IMR-90 (cell line): ENCODE data around the gene MET. TPM values are rescaled to one million over a fixed set of nuclear protein-coding genes. Genes with fewer than 3 reads are reported as not detected.

ENCODE experiments used
- ATAC-seq: fragments of 200-7000 bp; cut with Tn5 transposase; 2 replicates; pipeline ENCODE4 v1.9.1; 2020; ENCODE audit warnings: low read depth, mild to moderate bottlenecking, moderate library complexity
- BruUV-seq: library from RNA; stranded (reverse); fragments of 400-500 nt; replicated peaks from 2 replicates; lab custom pipeline; 2021; lab: Mats Ljungman, UMichigan
- CTCF ChIA-PET: fragments of 300-600 bp; formaldehyde crosslinking; extraction: SDS; loops from one replicate; lab custom pipeline; 2021; ENCODE audit warnings: antibody characterized with exemption; lab: Yijun Ruan, JAX
- POLR2A ChIA-PET: fragments of 300-600 bp; sonication (Branson Sonifier 250); formaldehyde crosslinking; loops from one replicate; lab custom pipeline; 2022; ENCODE audit warnings: antibody characterized with exemption; ENCODE audit not compliant: unreplicated experiment; lab: Charles Lee
- DNase-seq: peaks from one replicate; pipeline ENCODE4 v3.0.0; 2013
- H2AFZ ChIP-seq: replicated peaks from 2 replicates; pipeline ENCODE3; 2013; ENCODE audit warnings: low read length, mild to moderate bottlenecking; ENCODE audit not compliant: poor library complexity
- H2AK5ac ChIP-seq: 2 replicates; pipeline ENCODE4 v1.6.1; 2013; ENCODE audit warnings: low read depth, low read length, inconsistent platforms
- H2AK9ac ChIP-seq: replicated peaks from 2 replicates; pipeline ENCODE3; 2013; ENCODE audit warnings: mild to moderate bottlenecking, low read depth, low read length, moderate library complexity; ENCODE audit not compliant: poor library complexity
- H2BK120ac ChIP-seq: 2 replicates; pipeline ENCODE4 v1.6.1; 2013; ENCODE audit warnings: low read depth, low read length, inconsistent platforms
- H2BK15ac ChIP-seq: 3 replicates; pipeline ENCODE4 v1.6.1; 2013; ENCODE audit warnings: low read depth, low read length, inconsistent platforms
- H2BK20ac ChIP-seq: 2 replicates; pipeline ENCODE4 v1.6.1; 2013; ENCODE audit warnings: low read depth, mild to moderate bottlenecking, inconsistent platforms, low read length, moderate library complexity
- H2BK5ac ChIP-seq: 2 replicates; pipeline ENCODE4 v1.6.1; 2013; ENCODE audit warnings: mild to moderate bottlenecking, low read depth, low read length, inconsistent platforms; ENCODE audit not compliant: poor library complexity, severe bottlenecking
- H3K14ac ChIP-seq: replicated peaks from 2 replicates; pipeline ENCODE4 v1.6.1; 2013; ENCODE audit warnings: low read depth, low read length, inconsistent platforms
- H3K18ac ChIP-seq: 2 replicates; pipeline ENCODE4 v1.6.1; 2013; ENCODE audit warnings: low read depth, low read length, control low read depth
- H3K23ac ChIP-seq: 2 replicates; pipeline ENCODE4 v1.6.1; 2013; ENCODE audit warnings: low read depth, low read length, inconsistent platforms
- H3K27ac ChIP-seq: 2 replicates; pipeline ENCODE4 v1.5.1; 2013; ENCODE audit warnings: mild to moderate bottlenecking, control low read depth, low read length; ENCODE audit not compliant: insufficient read depth
- H3K27me3 ChIP-seq: 2 replicates; pipeline ENCODE4 v1.6.1; 2013; ENCODE audit warnings: low read length; ENCODE audit not compliant: control insufficient read depth, insufficient read depth
- H3K36me3 ChIP-seq: 2 replicates; pipeline ENCODE4 v1.6.1; 2013; ENCODE audit warnings: low read length, mixed read lengths; ENCODE audit not compliant: control insufficient read depth, insufficient read depth
- H3K4ac ChIP-seq: 2 replicates; pipeline ENCODE4 v1.6.1; 2013; ENCODE audit warnings: low read depth, low read length, inconsistent platforms
- H3K4me1 ChIP-seq: 2 replicates; pipeline ENCODE4 v1.6.1; 2013; ENCODE audit warnings: low read length, mixed read lengths; ENCODE audit not compliant: control insufficient read depth, insufficient read depth
- H3K4me2 ChIP-seq: 2 replicates; pipeline ENCODE4 v1.6.1; 2013; ENCODE audit warnings: low read depth, mild to moderate bottlenecking, control low read depth, low read length, moderate library complexity
- H3K4me3 ChIP-seq: 2 replicates; pipeline ENCODE4 v1.5.1; 2013; ENCODE audit warnings: low read depth, mild to moderate bottlenecking, control low read depth, low read length, moderate library complexity; ENCODE audit not compliant: insufficient read depth
- H3K56ac ChIP-seq: 2 replicates; pipeline ENCODE4 v1.6.1; 2013; ENCODE audit warnings: low read length, inconsistent platforms; ENCODE audit not compliant: insufficient read depth; ENCODE audit errors: extremely low read depth
- H3K79me1 ChIP-seq, 2 experiments: 2 replicates each; pipeline ENCODE4 v1.6.1; 2013; ENCODE audit warnings: low read length in 2 of 2, inconsistent platforms in 1 of 2, low read depth in 1 of 2
- H3K9ac ChIP-seq: 2 replicates; pipeline ENCODE4 v1.6.1; 2013; ENCODE audit warnings: low read depth, low read length, control low read depth
- H3K9me1 ChIP-seq: 2 replicates; pipeline ENCODE4 v1.6.1; 2013; ENCODE audit warnings: low read length, inconsistent platforms; ENCODE audit not compliant: insufficient read depth
- H3K9me3 ChIP-seq: 2 replicates; pipeline ENCODE4 v1.6.1; 2013; ENCODE audit warnings: low read length; ENCODE audit not compliant: control insufficient read depth, insufficient read depth
- H4K20me1 ChIP-seq: 2 replicates; pipeline ENCODE4 v1.6.1; 2013; ENCODE audit warnings: low read length, inconsistent platforms; ENCODE audit not compliant: insufficient read depth
- H4K5ac ChIP-seq: 2 replicates; pipeline ENCODE4 v1.6.1; 2013; ENCODE audit warnings: mild to moderate bottlenecking, low read depth, low read length, control low read depth
- H4K8ac ChIP-seq, 2 experiments: 2 replicates each; pipeline ENCODE4 v1.6.1; 2013; ENCODE audit warnings: low read depth in 2 of 2, low read length in 2 of 2, control low read depth in 1 of 2, inconsistent platforms in 1 of 2
- H4K91ac ChIP-seq: 2 replicates; pipeline ENCODE4 v1.6.1; 2013; ENCODE audit warnings: low read depth, low read length, inconsistent platforms; ENCODE audit not compliant: insufficient read depth
- BHLHE40 ChIP-seq: fragments of 150-350 bp; IDR thresholded peaks from 2 replicates; pipeline ENCODE4 v1.6.1; 2016; ENCODE audit warnings: mild to moderate bottlenecking, low read depth, low read length
- CEBPB ChIP-seq: IDR thresholded peaks from 2 replicates; pipeline ENCODE4 v1.6.1; 2012; ENCODE audit warnings: low read depth, low read length, improper control_type of control experiment
- CHD1 ChIP-seq: IDR thresholded peaks from 2 replicates; pipeline ENCODE4 v1.6.1; 2012; ENCODE audit warnings: low read depth, low read length, improper control_type of control experiment
- ELK1 ChIP-seq: fragments of 150-350 bp; IDR thresholded peaks from 2 replicates; pipeline ENCODE4 v1.6.1; 2016; ENCODE audit warnings: low read depth, mild to moderate bottlenecking, low read length, moderate library complexity, borderline replicate concordance
- FOS ChIP-seq: fragments of 150-350 bp; IDR thresholded peaks from 2 replicates; pipeline ENCODE4 v1.6.1; 2016; ENCODE audit warnings: low read depth, low read length
- MAFK ChIP-seq: IDR thresholded peaks from 2 replicates; pipeline ENCODE4 v1.6.1; 2012; ENCODE audit warnings: low read depth, low read length, improper control_type of control experiment
- MAZ ChIP-seq: IDR thresholded peaks from 2 replicates; pipeline ENCODE4 v1.6.1; 2012; ENCODE audit warnings: low read depth, mild to moderate bottlenecking, low read length, improper control_type of control experiment, moderate library complexity, borderline replicate concordance
- MXI1 ChIP-seq: IDR thresholded peaks from 2 replicates; pipeline ENCODE4 v1.6.1; 2012; ENCODE audit warnings: low read depth, mild to moderate bottlenecking, low read length, moderate library complexity, borderline replicate concordance
- NFE2L2 ChIP-seq: fragments of 150-350 bp; IDR thresholded peaks from 2 replicates; pipeline ENCODE4 v1.6.1; 2016; ENCODE audit warnings: low read depth, mild to moderate bottlenecking, low read length
- POLR2A ChIP-seq: IDR thresholded peaks from 2 replicates; pipeline ENCODE4 v1.6.1; 2012; ENCODE audit warnings: mild to moderate bottlenecking, low read depth, low read length
- RAD21 ChIP-seq: IDR thresholded peaks from 2 replicates; pipeline ENCODE4 v1.6.1; 2012; ENCODE audit warnings: low read length, improper control_type of control experiment
- RCOR1 ChIP-seq: IDR thresholded peaks from 2 replicates; pipeline ENCODE4 v1.6.1; 2012; ENCODE audit warnings: mild to moderate bottlenecking, low read length, improper control_type of control experiment; ENCODE audit not compliant: insufficient replicate concordance
- RFX5 ChIP-seq: IDR thresholded peaks from 2 replicates; pipeline ENCODE4 v1.8.0; 2012; ENCODE audit warnings: low read depth, mild to moderate bottlenecking, low read length, moderate library complexity
- SMC3 ChIP-seq: fragments of 150-350 bp; IDR thresholded peaks from 2 replicates; pipeline ENCODE4 v1.6.1; 2016; ENCODE audit warnings: low read depth, mild to moderate bottlenecking, antibody characterized with exemption, low read length, moderate library complexity
- USF2 ChIP-seq: fragments of 150-350 bp; IDR thresholded peaks from 2 replicates; pipeline ENCODE4 v1.6.1; 2017; ENCODE audit warnings: mild to moderate bottlenecking, antibody characterized with exemption, low read length, low read depth
- WGBS, 2 experiments: methylation state at CpG; one replicate each; pipeline versions ENCODE4 v1.1.5 to v1.1.7; 2013; ENCODE audit warnings: missing lambda C conversion rate in 2 of 2; ENCODE audit not compliant: insufficient read length in 1 of 2; ENCODE audit errors: extremely low coverage in 2 of 2; 5-methylcytosine and 5-hydroxymethylcytosine counted together
- dilution Hi-C: fragments of 300-500 bp; cut with HindIII; formaldehyde crosslinking; loops from one replicate; pipeline ENCODE4 v1.14.3; 2018; ENCODE audit warnings: low sequenced_read_pairs; ENCODE audit not compliant: unreplicated experiment
- in situ Hi-C: fragments of 300-500 bp; cut with MboI; formaldehyde crosslinking; loops from 3 replicates; pipeline ENCODE4 v1.14.3; 2019; ENCODE audit warnings: low sequenced_read_pairs, inconsistent platforms, mixed read lengths
- intact Hi-C: fragments of 100-400 bp; cut with micrococcal nuclease; formaldehyde crosslinking; loops from 2 replicates; pipeline ENCODE4 v1.10.0; 2022
- polyA plus RNA-seq, 3 experiments: library from polyadenylated mRNA; depleted of rRNA; stranded (reverse); fragments of >200 nt; gene quantifications; 2 replicates each; pipeline ENCODE4 v1.2.3, GENCODE V29; 2012; ENCODE audit warnings: low replicate concordance in 1 of 3
- total RNA-seq: library from RNA; depleted of rRNA; stranded (reverse); fragments of >200 nt; gene quantifications from 2 replicates; pipeline ENCODE4 v1.2.3, GENCODE V29; 2012
- TF ChIP-seq, protein P1 (sequence below): conservative IDR thresholded peaks from 2 replicates; pipeline ENCODE4 v1.5.1; 2012; ENCODE audit warnings: mild to moderate bottlenecking, low read depth, low read length, improper control_type of control experiment

The MET gene
- total and polyA plus RNA-seq, 2 of the 4 experiments (the other 2 are of a cell fraction) = 15.0 to 84.6 TPM

DNA sequence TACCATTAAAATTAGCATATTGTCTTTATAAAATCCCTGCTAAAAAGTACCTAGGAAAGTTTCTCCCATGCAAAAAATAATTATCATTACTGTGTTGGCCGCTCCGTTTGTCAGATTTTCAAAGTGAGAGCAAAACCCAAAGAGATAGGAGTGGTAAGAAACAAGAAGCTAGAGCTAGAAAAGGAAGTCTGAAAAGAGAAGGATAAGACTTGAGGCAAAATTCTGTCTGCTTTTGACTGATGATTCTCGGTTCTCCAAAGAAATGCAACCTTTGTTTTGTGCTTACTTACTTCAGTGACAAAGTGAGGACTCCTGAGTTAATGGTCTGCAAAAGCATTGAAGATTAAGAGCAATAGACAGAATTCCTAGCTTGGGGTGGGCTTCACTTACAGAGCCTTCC is 157.0 kb downstream of the MET start:
- no peak for TF ChIP-seq RCOR1
- TF ChIP-seq USF2 = no peak
- TF ChIP-seq, protein P1, sequence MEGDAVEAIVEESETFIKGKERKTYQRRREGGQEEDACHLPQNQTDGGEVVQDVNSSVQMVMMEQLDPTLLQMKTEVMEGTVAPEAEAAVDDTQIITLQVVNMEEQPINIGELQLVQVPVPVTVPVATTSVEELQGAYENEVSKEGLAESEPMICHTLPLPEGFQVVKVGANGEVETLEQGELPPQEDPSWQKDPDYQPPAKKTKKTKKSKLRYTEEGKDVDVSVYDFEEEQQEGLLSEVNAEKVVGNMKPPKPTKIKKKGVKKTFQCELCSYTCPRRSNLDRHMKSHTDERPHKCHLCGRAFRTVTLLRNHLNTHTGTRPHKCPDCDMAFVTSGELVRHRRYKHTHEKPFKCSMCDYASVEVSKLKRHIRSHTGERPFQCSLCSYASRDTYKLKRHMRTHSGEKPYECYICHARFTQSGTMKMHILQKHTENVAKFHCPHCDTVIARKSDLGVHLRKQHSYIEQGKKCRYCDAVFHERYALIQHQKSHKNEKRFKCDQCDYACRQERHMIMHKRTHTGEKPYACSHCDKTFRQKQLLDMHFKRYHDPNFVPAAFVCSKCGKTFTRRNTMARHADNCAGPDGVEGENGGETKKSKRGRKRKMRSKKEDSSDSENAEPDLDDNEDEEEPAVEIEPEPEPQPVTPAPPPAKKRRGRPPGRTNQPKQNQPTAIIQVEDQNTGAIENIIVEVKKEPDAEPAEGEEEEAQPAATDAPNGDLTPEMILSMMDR = no peak
- TF ChIP-seq POLR2A = no peak
- TF ChIP-seq BHLHE40 = no peak
- TF ChIP-seq MAFK = no peak
- TF ChIP-seq MXI1 = no peak
- TF ChIP-seq ELK1 = no peak
- no peak for TF ChIP-seq SMC3
- no peak for TF ChIP-seq CEBPB
- no peak for TF ChIP-seq NFE2L2
- TF ChIP-seq FOS = no peak
- TF ChIP-seq CHD1 = no peak
- no peak for TF ChIP-seq RFX5
- TF ChIP-seq RAD21 = no peak
- TF ChIP-seq MAZ = no peak

More for the DNA sequence above, 157.0 kb downstream of the MET start:
- no peak overlapping the region for H2AK5ac ChIP-seq
- no peaks in the 10 kb centered on the region for H3K36me3 ChIP-seq
- no TSS peak for BruUV-seq
- H3K4me3 ChIP-seq = no peak overlapping the region
- H4K5ac ChIP-seq = no peak overlapping the region
- no peak overlapping the region for H3K23ac ChIP-seq
- no CpG with 5 or more reads among the region's 3 CpGs for WGBS, 2 experiments
- H2BK5ac ChIP-seq = no peak overlapping the region
- intact Hi-C loops = no loop called here
- no peak overlapping the region for H2BK20ac ChIP-seq
- no peak overlapping the region for H2BK15ac ChIP-seq
- no peak overlapping the region for H4K91ac ChIP-seq
- no peak overlapping the region for H3K9ac ChIP-seq
- H3K79me1 ChIP-seq = no peaks in the 10 kb centered on the region
- H3K27ac ChIP-seq = no peak overlapping the region
- H2AK9ac ChIP-seq = no peak overlapping the region
- ATAC-seq = no peak
- peaks cover 6% of the 10 kb centered on the region for H3K27me3 ChIP-seq
- H3K18ac ChIP-seq = no peak overlapping the region
- ChIA-PET POLR2A (no interaction called here), CTCF (no interaction called here)
- H3K4ac ChIP-seq = no peak overlapping the region
- dilution Hi-C loops = no loop called here
- no peak overlapping the region for H3K4me2 ChIP-seq
- in situ Hi-C loops = no loop called here
- no peak overlapping the region for H2BK120ac ChIP-seq
- H3K56ac ChIP-seq = no peak overlapping the region
- no peaks in the 10 kb centered on the region for H3K4me1 ChIP-seq
- H3K14ac ChIP-seq = no peak overlapping the region
- H3K9me3 ChIP-seq = no peaks in the 10 kb centered on the region; the same call in 1 of the 2 replicates
- H2AFZ ChIP-seq = no peak overlapping the region
- no peak overlapping the region for H4K8ac ChIP-seq
- H4K20me1 ChIP-seq = no peaks in the 10 kb centered on the region
- no peaks in the 10 kb centered on the region for H3K9me1 ChIP-seq
- no peak for DNase-seq
